Measurements from ENCODE around the gene CCN2.

- no peak for TF ChIP-seq EZH2 (IDR thresholded peaks at IDR 0.05; ENCODE audit: low read length, missing control alignments)
- TF ChIP-seq, protein P1, sequence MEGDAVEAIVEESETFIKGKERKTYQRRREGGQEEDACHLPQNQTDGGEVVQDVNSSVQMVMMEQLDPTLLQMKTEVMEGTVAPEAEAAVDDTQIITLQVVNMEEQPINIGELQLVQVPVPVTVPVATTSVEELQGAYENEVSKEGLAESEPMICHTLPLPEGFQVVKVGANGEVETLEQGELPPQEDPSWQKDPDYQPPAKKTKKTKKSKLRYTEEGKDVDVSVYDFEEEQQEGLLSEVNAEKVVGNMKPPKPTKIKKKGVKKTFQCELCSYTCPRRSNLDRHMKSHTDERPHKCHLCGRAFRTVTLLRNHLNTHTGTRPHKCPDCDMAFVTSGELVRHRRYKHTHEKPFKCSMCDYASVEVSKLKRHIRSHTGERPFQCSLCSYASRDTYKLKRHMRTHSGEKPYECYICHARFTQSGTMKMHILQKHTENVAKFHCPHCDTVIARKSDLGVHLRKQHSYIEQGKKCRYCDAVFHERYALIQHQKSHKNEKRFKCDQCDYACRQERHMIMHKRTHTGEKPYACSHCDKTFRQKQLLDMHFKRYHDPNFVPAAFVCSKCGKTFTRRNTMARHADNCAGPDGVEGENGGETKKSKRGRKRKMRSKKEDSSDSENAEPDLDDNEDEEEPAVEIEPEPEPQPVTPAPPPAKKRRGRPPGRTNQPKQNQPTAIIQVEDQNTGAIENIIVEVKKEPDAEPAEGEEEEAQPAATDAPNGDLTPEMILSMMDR (conservative IDR thresholded peaks at IDR 0.05 in 1 of 2, IDR thresholded peaks at IDR 0.05 in 1 of 2; ENCODE audit: low read depth in 1 of 2, low read length in 2 of 2), result peak; percentile 50 to 58
Observed at GRCh38 chr6:131949909-131950766, 1.0 kb downstream of the CCN2 start.

Data from fibroblast of lung (primary cell).